ENCODE measurements around the gene UBE2O.

DNA sequence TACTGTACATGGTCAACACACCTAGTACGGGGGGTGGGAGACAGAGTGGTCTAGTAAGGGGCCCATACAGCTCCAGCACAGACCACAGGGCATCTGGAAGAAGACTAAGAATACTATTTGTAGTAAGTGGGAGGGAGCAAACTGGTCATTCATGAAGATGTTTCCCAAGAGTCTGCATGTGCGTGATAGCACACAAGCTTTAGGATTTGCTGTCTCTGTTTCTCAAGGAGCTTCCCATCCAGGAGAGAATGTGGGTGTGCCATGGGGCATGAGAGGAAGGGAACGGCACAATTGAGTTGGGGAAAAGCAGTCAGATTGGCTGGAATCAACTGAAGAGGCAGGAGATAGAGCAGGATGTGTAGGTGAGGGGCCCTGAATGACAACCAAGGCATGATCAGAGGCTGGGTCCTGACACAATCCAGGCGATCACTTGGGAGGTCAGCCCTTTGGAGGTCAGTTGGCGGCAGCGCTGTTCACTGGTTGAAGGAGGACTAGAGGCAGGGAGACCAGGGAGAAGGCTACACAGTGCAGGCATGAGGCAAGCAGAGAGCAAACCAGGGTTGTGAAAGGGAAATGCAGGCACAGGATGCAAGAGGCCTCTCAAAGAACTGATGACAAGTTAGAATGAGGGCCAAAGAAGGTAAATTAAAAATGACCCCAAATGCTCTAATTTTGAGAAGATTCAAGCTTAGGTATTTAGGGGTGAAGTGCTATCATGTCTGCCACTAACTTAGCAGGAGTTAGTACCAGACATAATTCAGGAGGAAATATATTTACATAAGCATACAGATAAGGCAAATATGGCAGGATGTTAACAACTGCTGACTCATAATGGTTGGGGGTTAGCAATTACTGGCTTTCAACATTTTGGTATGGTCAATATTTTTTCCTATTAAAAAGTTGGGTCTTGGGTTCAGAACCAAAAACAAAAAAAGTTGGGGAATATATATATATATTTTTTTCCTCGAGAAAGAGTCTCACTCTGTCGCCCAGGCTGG is 10.3 kb downstream of the UBE2O start:
- TF ChIP-seq, protein P1, sequence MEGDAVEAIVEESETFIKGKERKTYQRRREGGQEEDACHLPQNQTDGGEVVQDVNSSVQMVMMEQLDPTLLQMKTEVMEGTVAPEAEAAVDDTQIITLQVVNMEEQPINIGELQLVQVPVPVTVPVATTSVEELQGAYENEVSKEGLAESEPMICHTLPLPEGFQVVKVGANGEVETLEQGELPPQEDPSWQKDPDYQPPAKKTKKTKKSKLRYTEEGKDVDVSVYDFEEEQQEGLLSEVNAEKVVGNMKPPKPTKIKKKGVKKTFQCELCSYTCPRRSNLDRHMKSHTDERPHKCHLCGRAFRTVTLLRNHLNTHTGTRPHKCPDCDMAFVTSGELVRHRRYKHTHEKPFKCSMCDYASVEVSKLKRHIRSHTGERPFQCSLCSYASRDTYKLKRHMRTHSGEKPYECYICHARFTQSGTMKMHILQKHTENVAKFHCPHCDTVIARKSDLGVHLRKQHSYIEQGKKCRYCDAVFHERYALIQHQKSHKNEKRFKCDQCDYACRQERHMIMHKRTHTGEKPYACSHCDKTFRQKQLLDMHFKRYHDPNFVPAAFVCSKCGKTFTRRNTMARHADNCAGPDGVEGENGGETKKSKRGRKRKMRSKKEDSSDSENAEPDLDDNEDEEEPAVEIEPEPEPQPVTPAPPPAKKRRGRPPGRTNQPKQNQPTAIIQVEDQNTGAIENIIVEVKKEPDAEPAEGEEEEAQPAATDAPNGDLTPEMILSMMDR (conservative IDR thresholded peaks at IDR 0.05), result no peak
- no peak for TF ChIP-seq ZFX (IDR thresholded peaks at IDR 0.05)

Measured in C4-2B (cell line).